Hepatocyte (in vitro differentiated cells): ENCODE results near the gene RNF17.

Experiments
- EZH2phosphoT487 ChIP-seq: fragments of 200-600 bp; sonication (generic); IDR thresholded peaks from one replicate; pipeline ENCODE4 v1.6.1; 2018; ENCODE audit warnings: antibody characterized with exemption, mild to moderate bottlenecking, low read depth, moderate library complexity; ENCODE audit not compliant: unreplicated experiment, severe bottlenecking
- TF ChIP-seq, protein P1 (sequence below): fragments of 200-600 bp; sonication (generic); IDR thresholded peaks from 2 replicates; pipeline ENCODE4 v1.5.1; 2016; ENCODE audit warnings: antibody characterized with exemption, mild to moderate bottlenecking; ENCODE audit not compliant: poor library complexity

DNA sequence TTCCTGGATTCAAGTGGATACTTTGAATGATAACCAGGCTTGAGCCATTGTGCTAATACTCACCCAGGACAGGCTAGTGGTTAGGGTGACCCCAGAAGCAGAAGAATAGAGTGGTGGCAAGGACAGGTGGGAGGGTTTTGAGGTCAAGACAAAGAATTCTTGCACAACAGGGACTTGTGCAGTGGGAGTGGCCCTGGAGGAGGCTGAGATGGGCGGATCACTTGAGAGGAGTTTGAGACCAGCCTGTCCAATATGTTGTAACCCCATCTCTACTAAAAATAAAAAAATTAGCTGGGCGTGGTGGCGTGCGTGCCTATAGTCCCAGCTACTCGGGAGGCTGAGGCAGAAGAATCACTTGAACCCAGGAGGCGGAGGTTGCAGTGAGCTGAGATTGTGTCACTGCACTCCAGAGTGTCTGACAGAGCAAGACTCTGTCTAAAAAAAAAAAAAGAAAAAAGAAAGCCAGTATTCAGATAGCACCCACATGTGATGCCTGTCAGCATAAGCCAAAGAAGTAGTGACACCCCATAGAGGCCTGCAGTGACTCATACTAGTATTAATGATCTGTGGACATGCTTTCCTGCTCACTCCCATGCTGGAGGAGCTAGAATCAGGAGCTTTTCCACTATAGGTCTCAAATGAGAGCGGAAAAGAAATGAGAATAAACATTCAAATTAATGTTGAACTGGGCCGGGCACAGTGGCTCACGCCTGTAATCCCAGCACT is 78.7 kb downstream of the RNF17 start:
- TF ChIP-seq, protein P1, sequence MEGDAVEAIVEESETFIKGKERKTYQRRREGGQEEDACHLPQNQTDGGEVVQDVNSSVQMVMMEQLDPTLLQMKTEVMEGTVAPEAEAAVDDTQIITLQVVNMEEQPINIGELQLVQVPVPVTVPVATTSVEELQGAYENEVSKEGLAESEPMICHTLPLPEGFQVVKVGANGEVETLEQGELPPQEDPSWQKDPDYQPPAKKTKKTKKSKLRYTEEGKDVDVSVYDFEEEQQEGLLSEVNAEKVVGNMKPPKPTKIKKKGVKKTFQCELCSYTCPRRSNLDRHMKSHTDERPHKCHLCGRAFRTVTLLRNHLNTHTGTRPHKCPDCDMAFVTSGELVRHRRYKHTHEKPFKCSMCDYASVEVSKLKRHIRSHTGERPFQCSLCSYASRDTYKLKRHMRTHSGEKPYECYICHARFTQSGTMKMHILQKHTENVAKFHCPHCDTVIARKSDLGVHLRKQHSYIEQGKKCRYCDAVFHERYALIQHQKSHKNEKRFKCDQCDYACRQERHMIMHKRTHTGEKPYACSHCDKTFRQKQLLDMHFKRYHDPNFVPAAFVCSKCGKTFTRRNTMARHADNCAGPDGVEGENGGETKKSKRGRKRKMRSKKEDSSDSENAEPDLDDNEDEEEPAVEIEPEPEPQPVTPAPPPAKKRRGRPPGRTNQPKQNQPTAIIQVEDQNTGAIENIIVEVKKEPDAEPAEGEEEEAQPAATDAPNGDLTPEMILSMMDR, result no peak
- no peak for TF ChIP-seq EZH2phosphoT487
